Measurements from ENCODE around the gene FAM187B. TPM values are rescaled to one million over a fixed set of nuclear protein-coding genes. Genes with fewer than 3 reads are reported as not detected.

FAM187B gene
- total RNA-seq, 1 experiment from 2014 or later = not detected

DNA sequence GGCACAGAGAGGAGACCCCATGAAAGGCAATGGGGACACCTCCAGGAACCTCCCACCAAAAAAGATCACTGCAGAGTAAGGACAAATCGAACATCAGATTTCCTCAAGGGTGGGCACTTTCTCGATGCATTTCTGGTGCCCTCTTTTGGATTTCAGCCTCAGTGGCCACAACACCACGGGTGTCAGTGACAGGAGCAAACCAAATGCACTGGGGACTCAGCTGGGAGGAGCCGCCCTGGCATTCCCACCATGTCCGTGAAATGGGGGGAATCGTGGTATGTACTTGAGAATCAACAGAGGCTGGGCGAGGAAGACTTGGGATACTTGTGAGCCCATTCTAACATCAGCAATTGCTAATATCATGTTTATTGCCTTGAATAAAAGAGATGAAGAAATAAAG lies 16.3 kb downstream of the FAM187B start:
- no CpG with 5 or more reads among the region's 7 CpGs for WGBS (ENCODE audit: extremely low coverage, insufficient read length, low lambda C conversion rate)
- Histone ChIP-seq H2AK5ac (ENCODE audit: insufficient read length, low read length) (no peak overlapping the region), H3K18ac (ENCODE audit: insufficient read length, low read depth, low read length) (no peak overlapping the region), H4K8ac (replicated peaks; ENCODE audit: insufficient read length, low read depth, low read length) (no peak overlapping the region), H3K4me2 (ENCODE audit: insufficient read depth, insufficient read length, low read length) (no peak overlapping the region), H4K91ac (ENCODE audit: insufficient read length, low read depth, low read length) (no peak overlapping the region), H3K9me3 (ENCODE audit: control insufficient read depth, low read depth, low read length) (no peaks in the 10 kb centered on the region), H3K23ac (ENCODE audit: insufficient read length, low read depth, low read length) (no peak overlapping the region), H2BK20ac (ENCODE audit: low read depth, low read length, poor library complexity, severe bottlenecking) (no peak overlapping the region), H3K4ac (ENCODE audit: low read depth, low read length) (no peak overlapping the region), H3K27ac (ENCODE audit: insufficient read length, low read depth, low read length) (no peak overlapping the region), H3K4me1 (ENCODE audit: insufficient read depth, low read length) (0 out of 2 replicates have a peak, but pooled peaks cover 2% of the 10 kb centered on the region), H2AFZ (ENCODE audit: low read length) (no peak overlapping the region), H3T11ph (ENCODE audit: low read length) (no peak overlapping the region), H4K20me1 (ENCODE audit: control insufficient read depth, insufficient read depth, insufficient read length) (no peaks in the 10 kb centered on the region), H3K27me3 (ENCODE audit: insufficient read depth, low read length) (no peaks in the 10 kb centered on the region), H3K79me2 (ENCODE audit: insufficient read depth, low read length) (no peaks in the 10 kb centered on the region), H3K56ac (ENCODE audit: insufficient read length, low read depth, low read length) (no peak overlapping the region), H2BK15ac (ENCODE audit: low read depth, low read length) (no peak overlapping the region), H3K23me2 (ENCODE audit: insufficient read length, low read depth, low read length, poor library complexity, severe bottlenecking) (no peaks in the 10 kb centered on the region), H2BK12ac (ENCODE audit: insufficient read length, low read depth, low read length) (no peak overlapping the region), H2BK120ac (ENCODE audit: low read depth, low read length, poor library complexity, severe bottlenecking) (no peak overlapping the region), H4K5ac (ENCODE audit: insufficient read length, low read depth, low read length) (no peak overlapping the region), H2BK5ac (ENCODE audit: insufficient read length, low read length) (no peak overlapping the region), H3K9ac (ENCODE audit: extremely low read depth, insufficient read length, low read length) (no peak overlapping the region), H3K14ac (ENCODE audit: insufficient read depth, low read length) (no peak overlapping the region), H3K79me1 (ENCODE audit: insufficient read depth, low read depth, low read length, poor library complexity, severe bottlenecking) (no peaks in the 10 kb centered on the region)
- H3K27me3 Mint-ChIP-seq (ENCODE audit: low read depth) = peaks cover 1% of the 10 kb centered on the region
- H3K27ac Mint-ChIP-seq = peak overlapping the region in 2 of 3 experiments; percentile 56 to 57; a peak in 3 of 7 replicates
- TF ChIP-seq, protein P1, sequence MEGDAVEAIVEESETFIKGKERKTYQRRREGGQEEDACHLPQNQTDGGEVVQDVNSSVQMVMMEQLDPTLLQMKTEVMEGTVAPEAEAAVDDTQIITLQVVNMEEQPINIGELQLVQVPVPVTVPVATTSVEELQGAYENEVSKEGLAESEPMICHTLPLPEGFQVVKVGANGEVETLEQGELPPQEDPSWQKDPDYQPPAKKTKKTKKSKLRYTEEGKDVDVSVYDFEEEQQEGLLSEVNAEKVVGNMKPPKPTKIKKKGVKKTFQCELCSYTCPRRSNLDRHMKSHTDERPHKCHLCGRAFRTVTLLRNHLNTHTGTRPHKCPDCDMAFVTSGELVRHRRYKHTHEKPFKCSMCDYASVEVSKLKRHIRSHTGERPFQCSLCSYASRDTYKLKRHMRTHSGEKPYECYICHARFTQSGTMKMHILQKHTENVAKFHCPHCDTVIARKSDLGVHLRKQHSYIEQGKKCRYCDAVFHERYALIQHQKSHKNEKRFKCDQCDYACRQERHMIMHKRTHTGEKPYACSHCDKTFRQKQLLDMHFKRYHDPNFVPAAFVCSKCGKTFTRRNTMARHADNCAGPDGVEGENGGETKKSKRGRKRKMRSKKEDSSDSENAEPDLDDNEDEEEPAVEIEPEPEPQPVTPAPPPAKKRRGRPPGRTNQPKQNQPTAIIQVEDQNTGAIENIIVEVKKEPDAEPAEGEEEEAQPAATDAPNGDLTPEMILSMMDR (conservative IDR thresholded peaks at IDR 0.05) = no peak
- no peak overlapping the region for H3K4me3 Mint-ChIP-seq
- peaks cover 0 to 2% of the 10 kb centered on the region in 2 experiments; a peak in 3 of 5 replicates for H3K9me3 Mint-ChIP-seq
- H3K36me3 Mint-ChIP-seq (ENCODE audit: insufficient read depth in 1 of 3, low read depth in 3 of 3) = no peaks in the 10 kb centered on the region
- H3K4me1 Mint-ChIP-seq = peaks cover 13 to 16% of the 10 kb centered on the region in 2 experiments
- no peak for DNase-seq

Data from H9 (cell line).